Left lung (tissue), 10 donors: ENCODE measurements around the gene GJB3. TPM values are rescaled to one million over a fixed set of nuclear protein-coding genes. Genes with fewer than 3 reads are reported as not detected.
A peak's percentile ranks its signal among the peaks of the same experiment; 100 is the strongest.

Experiments used
- ATAC-seq: fragments of 200-7000 bp; cut with Tn5 transposase; one replicate; pipeline ENCODE4 v1.9.1; 2020; ENCODE audit warnings: moderate library complexity
- DNase-seq, 4 donors: peaks; one replicate each; pipeline ENCODE4 v3.0.0-alpha.2; 2013 to 2020
- H3K27ac ChIP-seq, 2 donors: fragments of 200-600 bp; sonication (generic) in 1 of 2; one replicate each; pipeline versions ENCODE4 v1.5.0 to v1.8.0; 2020 to 2021
- H3K27me3 ChIP-seq, 2 donors: fragments of 200-600 bp; sonication (generic) in 1 of 2; one replicate each; pipeline versions ENCODE4 v1.5.0 to v1.8.0; 2020 to 2021
- H3K36me3 ChIP-seq, 2 donors: fragments of 200-600 bp; sonication (generic) in 1 of 2; one replicate each; pipeline versions ENCODE4 v1.5.0 to v1.8.0; 2020 to 2021
- H3K4me1 ChIP-seq, 2 donors: fragments of 200-600 bp; one replicate each; pipeline ENCODE4 v1.8.0; 2021
- H3K4me3 ChIP-seq, 2 donors: fragments of 200-600 bp; sonication (generic) in 1 of 2; one replicate each; pipeline versions ENCODE4 v1.5.0 to v1.8.0; 2020 to 2021; ENCODE audit warnings: mild to moderate bottlenecking in 1 of 2
- H3K9me3 ChIP-seq, 2 donors: fragments of 200-600 bp; sonication (generic) in 1 of 2; one replicate each; pipeline versions ENCODE4 v1.5.0 to v1.8.0; 2020 to 2021
- intact Hi-C, 2 donors: fragments of 100-400 bp; cut with DNase I; formaldehyde crosslinking; loops; one replicate each; pipeline versions ENCODE4 v1.11.2 to v1.14.2; 2022
- polyA plus RNA-seq, 6 donors: library from polyadenylated mRNA; unstranded; fragments of 120-200 nt; gene quantifications; one replicate each; pipeline ENCODE4 v1.2.1, GENCODE V29; 2013; ENCODE audit not compliant: insufficient read length in 6 of 6
- total RNA-seq, 2 donors: library from RNA; stranded (reverse); fragmentation: NEBNext Ultra II Directional; extraction: Animal tissue kit (Norgen Biotek cat#: 25700); gene quantifications; one replicate each; pipeline ENCODE4 v1.2.1, GENCODE V29; 2021
- TF ChIP-seq, protein P1 (sequence below), 2 donors: fragments of 200-600 bp; sonication (generic) in 1 of 2; IDR thresholded peaks; one replicate each; pipeline versions ENCODE4 v1.5.0 to v1.8.0; 2021; ENCODE audit warnings: antibody characterized with exemption in 2 of 2
- donor health status: DM: no; HTN: yes; CAD: no.
- donor health status: DM: no; HTN: no; CAD: no.

The GJB3 gene
- total and polyA plus RNA-seq, 8 donors = 0.15 to 2.0 (median 0.47) TPM; not detected in 4

GRCh38 chr1:34774957-34775356 lies 6.1 kb upstream of the GJB3 start:
- intact Hi-C loops = no loop called here
- Histone ChIP-seq H3K36me3 (no peaks in the 10 kb centered on the region), H3K4me3 (no peak overlapping the region), H3K4me1 (no peaks in the 10 kb centered on the region), H3K9me3 (no peaks in the 10 kb centered on the region), H3K27ac (no peak overlapping the region), H3K27me3 (peaks cover 0 to 38% of the 10 kb centered on the region in 2 donors)
- DNase-seq (peak in 1 of 4 donors; percentile 12), ATAC-seq (no peak)
- TF ChIP-seq, protein P1, sequence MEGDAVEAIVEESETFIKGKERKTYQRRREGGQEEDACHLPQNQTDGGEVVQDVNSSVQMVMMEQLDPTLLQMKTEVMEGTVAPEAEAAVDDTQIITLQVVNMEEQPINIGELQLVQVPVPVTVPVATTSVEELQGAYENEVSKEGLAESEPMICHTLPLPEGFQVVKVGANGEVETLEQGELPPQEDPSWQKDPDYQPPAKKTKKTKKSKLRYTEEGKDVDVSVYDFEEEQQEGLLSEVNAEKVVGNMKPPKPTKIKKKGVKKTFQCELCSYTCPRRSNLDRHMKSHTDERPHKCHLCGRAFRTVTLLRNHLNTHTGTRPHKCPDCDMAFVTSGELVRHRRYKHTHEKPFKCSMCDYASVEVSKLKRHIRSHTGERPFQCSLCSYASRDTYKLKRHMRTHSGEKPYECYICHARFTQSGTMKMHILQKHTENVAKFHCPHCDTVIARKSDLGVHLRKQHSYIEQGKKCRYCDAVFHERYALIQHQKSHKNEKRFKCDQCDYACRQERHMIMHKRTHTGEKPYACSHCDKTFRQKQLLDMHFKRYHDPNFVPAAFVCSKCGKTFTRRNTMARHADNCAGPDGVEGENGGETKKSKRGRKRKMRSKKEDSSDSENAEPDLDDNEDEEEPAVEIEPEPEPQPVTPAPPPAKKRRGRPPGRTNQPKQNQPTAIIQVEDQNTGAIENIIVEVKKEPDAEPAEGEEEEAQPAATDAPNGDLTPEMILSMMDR (IDR thresholded peaks at IDR 0.05) = no peak

DNA sequence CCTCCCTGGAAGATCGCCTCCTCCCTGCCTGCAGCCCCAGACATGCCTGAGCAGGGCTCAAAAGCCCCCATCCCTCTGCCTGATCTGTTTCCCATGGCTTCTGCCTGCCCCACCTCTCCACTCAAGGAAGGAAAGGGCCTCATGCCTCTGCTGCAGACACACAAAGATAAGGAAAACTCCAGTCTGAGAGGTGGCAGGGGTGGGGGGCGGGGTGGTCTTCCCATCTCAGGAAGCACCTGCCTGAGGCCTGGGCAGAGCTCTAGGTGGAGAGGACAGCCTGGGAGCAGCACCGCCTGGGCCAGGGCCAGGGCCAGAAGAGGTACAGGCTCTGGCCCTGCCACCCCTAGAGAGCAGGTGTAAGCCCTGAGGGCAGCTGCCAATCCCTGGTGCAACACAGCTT lies 4.1 kb upstream of the GJB3 start:
- ATAC-seq (no peak), DNase-seq (peak in 2 of 4 donors; percentile 22 to 44)
- H3K27ac ChIP-seq = no peak overlapping the region
- H3K4me3 ChIP-seq = no peak overlapping the region
- peaks cover 0 to 4% of the 10 kb centered on the region in 2 donors for H3K4me1 ChIP-seq
- no peaks in the 10 kb centered on the region for H3K9me3 ChIP-seq
- TF ChIP-seq, protein P1 (IDR thresholded peaks at IDR 0.05) = no peak
- H3K36me3 ChIP-seq = no peaks in the 10 kb centered on the region
- H3K27me3 ChIP-seq = peaks cover 18 to 58% of the 10 kb centered on the region in 2 donors
- intact Hi-C loops = no loop called here

DNA sequence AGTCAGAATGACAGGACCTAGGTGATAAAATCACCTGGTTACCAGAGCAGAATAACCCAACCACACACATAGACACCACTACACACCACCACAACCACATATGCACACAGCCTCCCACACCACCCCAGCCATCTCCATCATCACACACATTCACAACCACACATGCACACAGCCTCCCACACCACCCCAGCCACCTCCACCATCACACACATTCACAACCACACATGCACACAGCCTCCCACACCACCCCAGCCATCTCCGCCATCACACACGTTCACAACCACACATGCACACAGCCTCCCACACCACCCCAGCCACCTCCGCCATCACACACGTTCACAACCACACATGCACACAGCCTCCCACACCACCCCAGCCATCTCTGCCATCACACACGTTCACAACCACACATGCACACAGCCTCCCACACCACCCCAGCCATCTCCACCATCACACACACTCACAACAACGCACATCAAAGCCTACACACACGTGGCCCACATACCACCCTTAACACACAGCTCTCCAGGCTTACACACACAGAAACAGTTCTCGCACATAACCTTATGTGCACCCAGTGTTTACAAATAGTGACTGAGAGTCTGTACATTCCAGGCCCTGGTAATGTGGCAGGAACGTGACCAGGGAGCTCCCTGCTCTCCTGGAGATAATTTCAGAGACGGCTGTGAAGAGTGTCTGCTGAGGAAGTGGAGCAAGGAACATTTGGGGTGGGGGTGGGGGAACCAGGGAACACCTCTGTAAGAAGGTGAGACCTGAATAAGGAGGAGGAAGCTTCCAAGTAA lies 3.3 kb upstream of the GJB3 start:
- H3K36me3 ChIP-seq = no peaks in the 10 kb centered on the region
- H3K27me3 ChIP-seq = peaks cover 19 to 66% of the 10 kb centered on the region in 2 donors

DNA sequence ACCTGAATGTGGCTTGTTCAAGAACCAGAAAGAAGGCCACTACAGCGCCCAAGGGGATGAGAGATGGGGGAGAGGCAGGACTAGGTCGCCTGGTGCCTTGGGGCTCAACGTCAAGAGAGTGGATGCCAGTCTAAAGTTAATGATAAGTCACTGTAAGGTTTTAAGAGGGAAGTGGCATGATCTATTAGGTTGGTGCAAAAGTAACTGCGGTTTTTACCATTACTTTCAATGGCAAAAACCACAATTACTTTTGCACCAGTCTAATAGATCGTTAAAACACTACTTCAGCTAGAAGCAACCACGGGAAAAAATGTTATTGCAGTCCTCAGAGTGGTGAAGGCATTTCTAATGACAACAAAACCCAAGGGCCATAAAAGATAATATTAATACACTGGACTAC lies 2.6 kb upstream of the GJB3 start:
- H3K4me1 ChIP-seq = peaks cover 0 to 4% of the 10 kb centered on the region in 2 donors
- no peaks in the 10 kb centered on the region for H3K36me3 ChIP-seq
- ATAC-seq (no peak), DNase-seq (peak in 1 of 4 donors; percentile 6)
- H3K27ac ChIP-seq = no peak overlapping the region
- intact Hi-C loops = no loop called here
- H3K4me3 ChIP-seq = no peak overlapping the region
- H3K27me3 ChIP-seq = peaks cover 19 to 73% of the 10 kb centered on the region in 2 donors
- H3K9me3 ChIP-seq = no peaks in the 10 kb centered on the region
- TF ChIP-seq, protein P1 (IDR thresholded peaks at IDR 0.05) = no peak

More for the DNA sequence above, 3.3 kb upstream of the GJB3 start:
- no peak overlapping the region for H3K27ac ChIP-seq
- no peak overlapping the region for H3K4me3 ChIP-seq
- intact Hi-C loops = no loop called here
- TF ChIP-seq, protein P1 (IDR thresholded peaks at IDR 0.05) = no peak
- no peaks in the 10 kb centered on the region for H3K9me3 ChIP-seq
- H3K4me1 ChIP-seq = peaks cover 0 to 4% of the 10 kb centered on the region in 2 donors
- DNase-seq (no peak), ATAC-seq (no peak)

DNA sequence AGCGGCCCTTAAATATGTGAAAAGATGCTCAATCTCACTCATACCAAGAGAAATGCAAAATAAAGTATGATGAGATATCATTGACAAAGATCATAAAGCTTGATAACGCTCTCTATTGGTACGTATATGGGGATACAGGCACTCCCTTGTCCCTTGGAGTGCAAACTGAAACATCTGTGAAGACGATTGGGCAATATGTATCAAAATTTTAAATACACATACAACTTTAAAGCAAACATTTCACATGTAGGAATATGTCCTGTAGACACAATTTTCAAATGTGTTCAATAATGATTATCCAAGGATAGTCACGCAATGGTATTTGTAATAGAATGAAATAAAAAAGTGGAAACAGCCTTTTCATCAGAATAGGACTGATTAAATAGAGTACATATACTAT lies 2.0 kb upstream of the GJB3 start:
- H3K27me3 ChIP-seq = peaks cover 19 to 76% of the 10 kb centered on the region in 2 donors
- no peaks in the 10 kb centered on the region for H3K9me3 ChIP-seq
- no peaks in the 10 kb centered on the region for H3K36me3 ChIP-seq
- intact Hi-C loops = no loop called here
- DNase-seq = no peak
- no peak overlapping the region for H3K27ac ChIP-seq
- peaks cover 0 to 4% of the 10 kb centered on the region in 2 donors for H3K4me1 ChIP-seq
- no peak overlapping the region for H3K4me3 ChIP-seq
- TF ChIP-seq, protein P1 (IDR thresholded peaks at IDR 0.05) = no peak
- ATAC-seq = no peak
